Stomach (tissue), 4 donors: ENCODE data around the gene YBEY.

Experiments
- POLR2A ChIP-seq, 4 donors: fragments of 450-650 bp; IDR thresholded peaks; one replicate each; pipeline ENCODE4 v1.6.1; 2016; ENCODE audit warnings: antibody characterized with exemption in 4 of 4, control low read depth in 2 of 4, mild to moderate bottlenecking in 1 of 4, moderate library complexity in 1 of 4
- POLR2AphosphoS5 ChIP-seq, 3 donors: sonication (generic); formaldehyde crosslinking; IDR thresholded peaks; one replicate each; pipeline ENCODE4 v1.6.1; 2016; ENCODE audit warnings: antibody characterized with exemption in 3 of 3
- TF ChIP-seq, protein P1 (sequence below), 7 experiments: fragments of 450-650 bp in 4 of 7; fragments of 200-600 bp in 3 of 7; sonication (generic) in 3 of 7; IDR thresholded peaks; one replicate each; pipeline ENCODE4 v1.5.1; 2016 to 2019; ENCODE audit warnings: antibody characterized with exemption in 7 of 7, control low read depth in 2 of 7, mild to moderate bottlenecking in 1 of 7

DNA sequence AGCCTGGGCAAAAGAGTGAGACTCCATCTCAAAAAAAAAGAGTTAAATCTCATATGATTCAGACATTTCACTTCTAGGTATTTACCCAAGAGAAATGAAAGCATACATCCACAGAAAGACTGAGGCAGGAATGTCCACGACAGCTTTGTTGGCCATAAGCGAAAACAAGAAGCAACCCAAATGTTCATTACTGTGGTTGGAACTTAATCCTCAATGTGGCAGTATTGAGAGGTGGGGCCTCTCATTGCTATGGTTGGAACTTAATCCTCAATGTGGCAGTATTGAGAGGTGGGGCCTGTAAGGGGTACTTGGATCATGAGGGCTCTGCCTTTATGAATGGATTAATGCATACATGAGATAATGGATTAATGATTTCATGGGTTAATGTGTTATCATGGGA lies 22.3 kb downstream of the YBEY start:
- TF ChIP-seq, protein P1, sequence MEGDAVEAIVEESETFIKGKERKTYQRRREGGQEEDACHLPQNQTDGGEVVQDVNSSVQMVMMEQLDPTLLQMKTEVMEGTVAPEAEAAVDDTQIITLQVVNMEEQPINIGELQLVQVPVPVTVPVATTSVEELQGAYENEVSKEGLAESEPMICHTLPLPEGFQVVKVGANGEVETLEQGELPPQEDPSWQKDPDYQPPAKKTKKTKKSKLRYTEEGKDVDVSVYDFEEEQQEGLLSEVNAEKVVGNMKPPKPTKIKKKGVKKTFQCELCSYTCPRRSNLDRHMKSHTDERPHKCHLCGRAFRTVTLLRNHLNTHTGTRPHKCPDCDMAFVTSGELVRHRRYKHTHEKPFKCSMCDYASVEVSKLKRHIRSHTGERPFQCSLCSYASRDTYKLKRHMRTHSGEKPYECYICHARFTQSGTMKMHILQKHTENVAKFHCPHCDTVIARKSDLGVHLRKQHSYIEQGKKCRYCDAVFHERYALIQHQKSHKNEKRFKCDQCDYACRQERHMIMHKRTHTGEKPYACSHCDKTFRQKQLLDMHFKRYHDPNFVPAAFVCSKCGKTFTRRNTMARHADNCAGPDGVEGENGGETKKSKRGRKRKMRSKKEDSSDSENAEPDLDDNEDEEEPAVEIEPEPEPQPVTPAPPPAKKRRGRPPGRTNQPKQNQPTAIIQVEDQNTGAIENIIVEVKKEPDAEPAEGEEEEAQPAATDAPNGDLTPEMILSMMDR (IDR thresholded peaks at IDR 0.05) = no peak
- TF ChIP-seq POLR2AphosphoS5 (IDR thresholded peaks at IDR 0.05) (no peak), POLR2A (IDR thresholded peaks at IDR 0.05) (no peak)
